DND-41 (cell line): Measurements from ENCODE around the gene PURB.

Experiments
- ATAC-seq: fragments of 200-7000 bp; cut with Tn5 transposase; 3 replicates; pipeline ENCODE4 v1.9.1; 2021; ENCODE audit warnings: low read depth; ENCODE audit not compliant: insufficient read depth
- DNase-seq: peaks from one replicate; pipeline ENCODE4 v3.0.0-alpha.2; 2020
- H2AFZ ChIP-seq: 2 replicates; pipeline ENCODE4 v1.6.0; 2012; ENCODE audit warnings: low read depth, low read length
- H3K27ac ChIP-seq: 2 replicates; pipeline ENCODE4 v1.5.1; 2012; ENCODE audit warnings: low read length, inconsistent platforms
- H3K27me3 ChIP-seq: fragments of 200-600 bp; sonication (generic); 2 replicates; pipeline ENCODE4 v1.6.0; 2012; ENCODE audit warnings: low read length, mild to moderate bottlenecking, inconsistent platforms; ENCODE audit not compliant: insufficient read depth, poor library complexity
- H3K36me3 ChIP-seq: 2 replicates; pipeline ENCODE4 v1.5.1; 2012; ENCODE audit warnings: low read length, inconsistent platforms; ENCODE audit not compliant: insufficient read depth
- H3K4me1 ChIP-seq: 2 replicates; pipeline ENCODE4 v1.5.1; 2012; ENCODE audit warnings: mild to moderate bottlenecking, low read length; ENCODE audit not compliant: insufficient read depth
- H3K4me2 ChIP-seq: 2 replicates; pipeline ENCODE4 v1.6.0; 2012; ENCODE audit warnings: mild to moderate bottlenecking, moderate library complexity, low read length, inconsistent platforms; ENCODE audit not compliant: insufficient read depth
- H3K4me3 ChIP-seq, 2 experiments: fragments of 200-600 bp in 1 of 2; shearing (Covaris generic) in 1 of 2; 2 replicates each; pipeline ENCODE4 v1.5.1; 2012 to 2016; ENCODE audit warnings: inconsistent platforms in 2 of 2, low read length in 2 of 2, mild to moderate bottlenecking in 2 of 2, low read depth in 1 of 2, moderate library complexity in 1 of 2
- H3K79me2 ChIP-seq: 2 replicates; pipeline ENCODE4 v1.6.0; 2012; ENCODE audit warnings: low read length, inconsistent platforms; ENCODE audit not compliant: insufficient read depth
- H3K9ac ChIP-seq: 2 replicates; pipeline ENCODE4 v1.6.0; 2012; ENCODE audit warnings: low read depth, mild to moderate bottlenecking, inconsistent platforms, low read length, moderate library complexity
- H3K9me3 ChIP-seq: 2 replicates; pipeline ENCODE4 v1.5.1; 2012; ENCODE audit warnings: low read length, moderate library complexity, mild to moderate bottlenecking, inconsistent platforms; ENCODE audit not compliant: insufficient read depth, severe bottlenecking
- H4K20me1 ChIP-seq: 2 replicates; pipeline ENCODE4 v1.6.0; 2012; ENCODE audit warnings: low read length; ENCODE audit not compliant: insufficient read depth
- EZH2 ChIP-seq: IDR thresholded peaks from 3 replicates; pipeline ENCODE4 v1.6.1; 2012; ENCODE audit warnings: borderline replicate concordance, low read depth, mild to moderate bottlenecking, moderate library complexity, low read length, inconsistent platforms; ENCODE audit not compliant: severe bottlenecking
- TF ChIP-seq, protein P1 (sequence below): IDR thresholded peaks from 2 replicates; pipeline ENCODE4 v1.5.1; 2012; ENCODE audit warnings: borderline replicate concordance, low read length, moderate library complexity, mild to moderate bottlenecking; ENCODE audit not compliant: poor library complexity, severe bottlenecking; ENCODE audit errors: extremely low read depth

PURB gene

DNA sequence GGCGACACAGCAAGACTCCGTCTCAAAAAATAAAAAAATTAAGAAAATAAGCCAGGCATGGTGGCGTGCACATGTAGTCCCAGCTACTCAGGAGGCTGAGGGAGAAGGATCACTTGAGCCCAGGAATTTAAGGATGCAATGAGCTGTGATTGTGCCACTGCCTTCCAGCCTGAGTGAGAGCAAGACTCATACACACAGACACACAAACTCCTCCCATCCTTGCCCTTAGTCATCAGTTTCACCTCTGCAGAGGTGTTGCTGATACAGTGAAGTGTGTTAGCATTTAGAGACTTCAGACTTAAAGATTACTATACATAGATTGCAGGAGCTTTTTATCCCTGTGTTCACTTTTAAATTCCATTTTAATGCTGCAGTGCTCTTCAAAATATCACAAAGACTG is 31.9 kb downstream of the PURB start:
- no peaks in the 10 kb centered on the region for H3K36me3 ChIP-seq
- peaks cover 13% of the 10 kb centered on the region for H3K4me1 ChIP-seq
- H3K9me3 ChIP-seq = no peaks in the 10 kb centered on the region
- no peak overlapping the region for H3K27ac ChIP-seq
- H3K4me2 ChIP-seq = no peak overlapping the region
- TF ChIP-seq, protein P1, sequence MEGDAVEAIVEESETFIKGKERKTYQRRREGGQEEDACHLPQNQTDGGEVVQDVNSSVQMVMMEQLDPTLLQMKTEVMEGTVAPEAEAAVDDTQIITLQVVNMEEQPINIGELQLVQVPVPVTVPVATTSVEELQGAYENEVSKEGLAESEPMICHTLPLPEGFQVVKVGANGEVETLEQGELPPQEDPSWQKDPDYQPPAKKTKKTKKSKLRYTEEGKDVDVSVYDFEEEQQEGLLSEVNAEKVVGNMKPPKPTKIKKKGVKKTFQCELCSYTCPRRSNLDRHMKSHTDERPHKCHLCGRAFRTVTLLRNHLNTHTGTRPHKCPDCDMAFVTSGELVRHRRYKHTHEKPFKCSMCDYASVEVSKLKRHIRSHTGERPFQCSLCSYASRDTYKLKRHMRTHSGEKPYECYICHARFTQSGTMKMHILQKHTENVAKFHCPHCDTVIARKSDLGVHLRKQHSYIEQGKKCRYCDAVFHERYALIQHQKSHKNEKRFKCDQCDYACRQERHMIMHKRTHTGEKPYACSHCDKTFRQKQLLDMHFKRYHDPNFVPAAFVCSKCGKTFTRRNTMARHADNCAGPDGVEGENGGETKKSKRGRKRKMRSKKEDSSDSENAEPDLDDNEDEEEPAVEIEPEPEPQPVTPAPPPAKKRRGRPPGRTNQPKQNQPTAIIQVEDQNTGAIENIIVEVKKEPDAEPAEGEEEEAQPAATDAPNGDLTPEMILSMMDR = no peak
- TF ChIP-seq EZH2 = no peak
- H2AFZ ChIP-seq = no peak overlapping the region
- no peaks in the 10 kb centered on the region for H3K27me3 ChIP-seq
- ATAC-seq (no peak), DNase-seq (no peak)
- H3K4me3 ChIP-seq = no peak overlapping the region
- peaks cover 9% of the 10 kb centered on the region for H3K79me2 ChIP-seq
- H4K20me1 ChIP-seq = no peaks in the 10 kb centered on the region
- H3K9ac ChIP-seq = no peak overlapping the region

DNA sequence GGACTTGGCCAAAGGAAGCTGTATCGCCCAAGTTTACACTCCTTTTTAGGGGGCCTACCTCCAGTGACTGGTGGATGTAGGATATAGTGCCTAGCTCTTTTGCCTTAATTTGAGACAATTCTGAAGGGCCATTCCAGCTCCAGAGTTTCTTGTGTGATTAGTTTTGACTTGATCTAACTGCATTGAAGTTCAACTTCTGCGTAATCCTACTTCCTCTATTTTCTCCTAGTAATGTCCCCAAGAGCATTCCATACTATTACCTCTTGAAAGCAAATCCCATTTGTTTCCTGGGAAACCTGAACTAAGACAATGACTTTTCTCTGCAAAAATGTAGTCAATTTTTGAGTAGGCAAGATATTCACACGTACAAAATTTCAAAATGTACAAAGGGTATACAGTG is 32.7 kb downstream of the PURB start:
- H3K9me3 ChIP-seq = no peaks in the 10 kb centered on the region
- no peaks in the 10 kb centered on the region for H4K20me1 ChIP-seq
- no peaks in the 10 kb centered on the region for H3K36me3 ChIP-seq
- no peak overlapping the region for H3K27ac ChIP-seq
- H3K79me2 ChIP-seq = peaks cover 11% of the 10 kb centered on the region
- no peak overlapping the region for H2AFZ ChIP-seq
- no peak overlapping the region for H3K4me2 ChIP-seq
- no peak for TF ChIP-seq EZH2
- H3K9ac ChIP-seq = no peak overlapping the region
- no peak overlapping the region for H3K4me3 ChIP-seq
- DNase-seq (no peak), ATAC-seq (no peak)
- peaks cover 13% of the 10 kb centered on the region for H3K4me1 ChIP-seq
- H3K27me3 ChIP-seq = no peaks in the 10 kb centered on the region

DNA sequence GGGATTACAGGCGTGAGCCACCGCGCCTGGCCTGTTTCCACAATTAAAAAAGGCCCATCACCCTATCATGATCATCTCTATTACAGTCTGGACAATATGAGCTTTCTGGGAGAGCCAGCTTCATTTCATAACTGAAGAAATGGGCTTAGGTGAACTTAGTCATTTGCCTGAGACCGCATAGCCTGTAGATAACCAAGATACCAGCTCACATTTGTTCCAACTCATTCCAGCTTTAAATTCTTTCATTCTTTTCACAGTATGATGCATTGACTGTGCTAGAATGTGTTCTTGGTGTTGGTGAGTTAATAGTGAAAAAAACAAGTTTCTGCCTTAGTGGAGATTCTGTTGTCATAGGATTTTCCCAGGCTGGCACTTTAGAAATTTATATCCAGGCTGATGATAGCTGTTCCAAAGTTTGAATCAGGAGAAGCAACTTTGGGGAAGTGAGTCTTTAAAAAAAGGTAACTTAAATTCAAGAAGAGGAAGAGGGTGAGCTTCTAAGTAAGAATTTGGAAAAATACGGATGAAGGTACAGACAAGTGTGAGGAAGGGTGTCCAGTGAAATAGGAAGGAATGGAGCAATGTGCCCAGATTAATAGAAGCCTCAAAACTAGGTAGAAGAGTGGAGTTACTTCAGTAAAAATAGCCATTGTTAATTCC is 35.3 kb downstream of the PURB start:
- Histone ChIP-seq H3K4me2 (0 out of 2 replicates have a peak overlapping the region, but pooled peaks have one; percentile 78), H3K79me2 (peaks cover 36% of the 10 kb centered on the region), H3K36me3 (no peaks in the 10 kb centered on the region), H3K4me1 (peaks cover 20% of the 10 kb centered on the region), H3K4me3 (no peak overlapping the region), H3K27ac (no peak overlapping the region), H3K9me3 (no peaks in the 10 kb centered on the region), H2AFZ (no peak overlapping the region), H4K20me1 (peaks cover 25% of the 10 kb centered on the region), H3K27me3 (no peaks in the 10 kb centered on the region), H3K9ac (peak overlapping the region; percentile 99; the same call in 1 of the 2 replicates)
- TF ChIP-seq EZH2 = no peak
- TF ChIP-seq, protein P1 = no peak
- ATAC-seq (no peak), DNase-seq (no peak)

DNA sequence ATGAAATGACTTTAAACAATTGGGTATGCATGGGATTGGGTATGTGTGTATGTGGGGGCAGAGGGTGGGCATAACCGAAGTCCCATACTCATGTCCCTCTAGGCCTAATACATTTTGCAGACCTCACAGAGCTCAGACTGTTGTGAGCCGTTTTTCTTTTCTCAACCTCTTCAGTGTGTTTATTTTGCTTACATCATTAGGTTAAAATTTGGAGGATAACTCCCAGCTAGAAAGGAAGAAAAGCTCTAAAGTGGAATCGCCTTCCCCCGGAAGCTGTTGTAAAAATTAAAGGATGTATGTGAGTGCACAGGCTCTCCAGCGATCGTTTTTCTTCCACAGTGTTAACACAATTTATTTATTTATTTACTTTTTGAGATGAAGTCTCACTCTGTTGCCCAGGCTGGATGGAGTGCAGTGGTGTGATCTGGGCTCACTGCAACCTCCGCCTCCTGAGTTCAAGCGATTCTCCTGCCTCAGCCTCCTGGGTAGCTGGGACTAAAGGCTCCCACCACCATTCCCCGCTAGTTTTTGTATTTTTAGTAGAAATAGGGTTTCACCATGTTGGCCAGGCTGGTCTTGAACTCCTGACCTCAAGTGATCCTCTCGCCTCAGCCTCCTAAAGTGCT is 36.0 kb downstream of the PURB start:
- Histone ChIP-seq H3K9me3 (no peaks in the 10 kb centered on the region), H4K20me1 (peaks cover 31% of the 10 kb centered on the region), H3K4me1 (peaks cover 26% of the 10 kb centered on the region), H2AFZ (no peak overlapping the region), H3K4me2 (peak overlapping the region; percentile 78), H3K27ac (peak overlapping the region; percentile 100), H3K79me2 (peaks cover 43% of the 10 kb centered on the region), H3K9ac (peak overlapping the region; percentile 99), H3K4me3 (peak overlapping the region; percentile 85 to 88; a peak in 3 of 4 replicates), H3K27me3 (no peaks in the 10 kb centered on the region), H3K36me3 (peaks cover 3% of the 10 kb centered on the region)
- no peak for TF ChIP-seq EZH2
- TF ChIP-seq, protein P1 = no peak
- ATAC-seq = no peak
- DNase-seq = no peak
